HepG2 (cell line): Measurements from ENCODE around the gene IFT80.

Source experiments
- ZEB1 ChIP-seq: IDR thresholded peaks from 2 replicates; pipeline ENCODE4 v1.6.1; 2012; ENCODE audit warnings: mild to moderate bottlenecking, low read depth, inconsistent platforms; ENCODE audit not compliant: insufficient replicate concordance
- TF ChIP-seq, protein P1 (sequence below): sonication (generic); formaldehyde crosslinking; IDR thresholded peaks from 2 replicates; pipeline ENCODE4 v1.5.0; 2020; ENCODE audit warnings: mild to moderate bottlenecking, missing genetic modification reagents, moderate library complexity

DNA sequence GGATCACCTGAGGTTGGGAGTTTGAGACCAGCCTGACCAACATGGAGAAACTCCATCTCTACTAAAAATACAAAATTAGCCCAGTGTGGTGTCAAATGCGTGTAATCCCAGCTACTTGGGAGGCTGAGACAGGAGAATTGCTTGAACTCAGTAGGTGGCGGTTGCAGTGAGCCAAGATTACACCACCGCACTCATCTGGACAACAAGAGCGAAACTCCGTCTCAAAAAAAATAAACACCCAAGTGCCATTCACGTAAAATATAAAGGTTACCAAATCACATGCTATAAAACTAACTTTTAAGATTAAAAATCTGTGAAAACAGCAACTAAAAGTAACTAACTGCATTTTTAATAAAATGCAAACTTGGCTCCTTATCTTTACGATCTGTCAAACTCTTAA, 41.7 kb upstream of the IFT80 start:
- TF ChIP-seq ZEB1, result no peak
- TF ChIP-seq, protein P1, sequence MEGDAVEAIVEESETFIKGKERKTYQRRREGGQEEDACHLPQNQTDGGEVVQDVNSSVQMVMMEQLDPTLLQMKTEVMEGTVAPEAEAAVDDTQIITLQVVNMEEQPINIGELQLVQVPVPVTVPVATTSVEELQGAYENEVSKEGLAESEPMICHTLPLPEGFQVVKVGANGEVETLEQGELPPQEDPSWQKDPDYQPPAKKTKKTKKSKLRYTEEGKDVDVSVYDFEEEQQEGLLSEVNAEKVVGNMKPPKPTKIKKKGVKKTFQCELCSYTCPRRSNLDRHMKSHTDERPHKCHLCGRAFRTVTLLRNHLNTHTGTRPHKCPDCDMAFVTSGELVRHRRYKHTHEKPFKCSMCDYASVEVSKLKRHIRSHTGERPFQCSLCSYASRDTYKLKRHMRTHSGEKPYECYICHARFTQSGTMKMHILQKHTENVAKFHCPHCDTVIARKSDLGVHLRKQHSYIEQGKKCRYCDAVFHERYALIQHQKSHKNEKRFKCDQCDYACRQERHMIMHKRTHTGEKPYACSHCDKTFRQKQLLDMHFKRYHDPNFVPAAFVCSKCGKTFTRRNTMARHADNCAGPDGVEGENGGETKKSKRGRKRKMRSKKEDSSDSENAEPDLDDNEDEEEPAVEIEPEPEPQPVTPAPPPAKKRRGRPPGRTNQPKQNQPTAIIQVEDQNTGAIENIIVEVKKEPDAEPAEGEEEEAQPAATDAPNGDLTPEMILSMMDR, result no peak
